ENCODE data around the gene KCNIP1.

DNA sequence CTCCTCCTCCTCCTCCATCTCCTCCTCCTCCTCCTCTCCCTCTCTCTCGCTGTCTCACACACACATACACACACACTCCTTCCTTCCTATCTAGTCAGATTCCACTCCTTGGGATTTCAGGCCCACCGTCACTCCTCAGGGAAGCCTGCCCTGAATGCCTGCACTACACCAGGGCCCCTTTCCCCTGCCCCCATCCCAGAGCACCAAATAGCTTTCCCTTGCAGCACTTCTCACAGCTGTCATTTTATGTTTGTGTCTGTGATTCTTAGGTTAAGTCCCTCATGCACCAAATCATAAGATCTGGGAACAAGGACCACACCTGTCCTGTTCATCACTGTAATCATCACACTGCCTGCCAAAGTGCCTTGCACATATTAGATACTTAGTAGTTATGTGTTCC lies 193.2 kb downstream of the KCNIP1 start:
- TF ChIP-seq, protein P1, sequence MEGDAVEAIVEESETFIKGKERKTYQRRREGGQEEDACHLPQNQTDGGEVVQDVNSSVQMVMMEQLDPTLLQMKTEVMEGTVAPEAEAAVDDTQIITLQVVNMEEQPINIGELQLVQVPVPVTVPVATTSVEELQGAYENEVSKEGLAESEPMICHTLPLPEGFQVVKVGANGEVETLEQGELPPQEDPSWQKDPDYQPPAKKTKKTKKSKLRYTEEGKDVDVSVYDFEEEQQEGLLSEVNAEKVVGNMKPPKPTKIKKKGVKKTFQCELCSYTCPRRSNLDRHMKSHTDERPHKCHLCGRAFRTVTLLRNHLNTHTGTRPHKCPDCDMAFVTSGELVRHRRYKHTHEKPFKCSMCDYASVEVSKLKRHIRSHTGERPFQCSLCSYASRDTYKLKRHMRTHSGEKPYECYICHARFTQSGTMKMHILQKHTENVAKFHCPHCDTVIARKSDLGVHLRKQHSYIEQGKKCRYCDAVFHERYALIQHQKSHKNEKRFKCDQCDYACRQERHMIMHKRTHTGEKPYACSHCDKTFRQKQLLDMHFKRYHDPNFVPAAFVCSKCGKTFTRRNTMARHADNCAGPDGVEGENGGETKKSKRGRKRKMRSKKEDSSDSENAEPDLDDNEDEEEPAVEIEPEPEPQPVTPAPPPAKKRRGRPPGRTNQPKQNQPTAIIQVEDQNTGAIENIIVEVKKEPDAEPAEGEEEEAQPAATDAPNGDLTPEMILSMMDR (IDR thresholded peaks at IDR 0.05) = no peak
- TF ChIP-seq POLR2A (IDR thresholded peaks at IDR 0.05) = no peak

Data from body of pancreas (tissue), 4 donors.